ENCODE results near the gene ADA. TPM values are rescaled to one million over a fixed set of nuclear protein-coding genes. Genes with fewer than 3 reads are reported as not detected.
A peak's percentile ranks its signal among the peaks of the same experiment; 100 is the strongest.

Gene ADA
- total RNA-seq, 1 experiment from 2014 or later, result 41.4 TPM

GRCh38 chr20:44585057-44585963, 66.2 kb downstream of the ADA start:
- DNase-seq, result no peak
- H3K4me3 ChIP-seq, result no peak overlapping the region
- no peaks in the 10 kb centered on the region for H3K27me3 ChIP-seq
- H3K9me3 ChIP-seq, result no peaks in the 10 kb centered on the region
- H3K36me3 ChIP-seq, result peaks cover 7% of the 10 kb centered on the region

DNA sequence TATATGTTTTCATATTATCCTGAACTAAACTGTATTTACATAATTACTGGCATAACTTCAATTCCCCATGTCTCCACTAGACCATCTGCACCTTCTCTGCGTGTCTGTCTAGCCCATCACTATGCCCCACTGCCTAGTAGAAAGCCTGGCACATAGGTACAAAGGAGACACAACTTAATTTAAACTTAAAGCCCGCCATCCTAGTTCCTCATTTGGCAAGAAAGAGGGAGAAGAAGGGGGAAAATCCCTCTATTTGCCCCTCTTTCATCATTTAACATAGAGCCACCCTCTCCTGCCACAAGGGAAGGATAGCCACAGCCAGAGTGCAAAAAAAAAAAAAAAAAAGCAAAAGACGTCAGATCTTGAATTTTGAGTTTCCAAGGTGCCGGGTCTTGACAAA, 67.3 kb downstream of the ADA start:
- Histone ChIP-seq H3K9me3 (no peaks in the 10 kb centered on the region), H3K4me3 (peak overlapping the region; percentile 47), H3K27me3 (no peaks in the 10 kb centered on the region), H3K36me3 (no peaks in the 10 kb centered on the region)
- no peak for DNase-seq

DNA sequence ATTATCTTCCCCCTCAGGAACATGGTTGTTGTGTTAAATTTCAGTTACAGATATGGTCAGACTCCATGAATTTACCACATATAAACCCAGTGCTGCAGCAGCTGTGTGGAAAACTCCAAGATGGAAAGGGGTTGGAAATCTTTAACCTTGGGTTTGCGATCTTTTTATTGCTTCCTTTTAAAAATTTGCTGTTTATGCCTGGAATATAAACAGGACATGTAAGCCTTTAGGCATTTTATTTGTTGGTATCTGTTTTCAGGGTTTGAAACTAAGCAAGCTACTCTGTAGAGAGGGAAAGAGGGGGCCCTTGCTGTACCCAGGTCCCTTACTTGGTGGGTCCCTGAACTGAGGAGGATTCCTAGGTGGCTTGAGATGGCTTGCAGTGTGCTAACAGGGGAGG, 68.3 kb downstream of the ADA start:
- no peak for DNase-seq
- Histone ChIP-seq H3K4me3 (peak overlapping the region; percentile 47), H3K36me3 (no peaks in the 10 kb centered on the region), H3K27me3 (no peaks in the 10 kb centered on the region), H3K9me3 (no peaks in the 10 kb centered on the region)

GRCh38 chr20:44582311-44583025, 69.0 kb downstream of the ADA start, which contains the start of gene PKIG:
TSS of gene PKIG (plus strand) at chr20:44582579. CDS start at chr20:44614557, 31,978 bp downstream.
- Histone ChIP-seq H3K4me3 (peak within 1 kb of the TSS; percentile 47), H3K9me3 (no peaks in the 10 kb centered on the region; the same call in 1 of the 2 replicates), H3K36me3 (no peaks in the 10 kb centered on the region), H3K27me3 (no peaks in the 10 kb centered on the region)
- DNase-seq, result peak; percentile 76

DNA sequence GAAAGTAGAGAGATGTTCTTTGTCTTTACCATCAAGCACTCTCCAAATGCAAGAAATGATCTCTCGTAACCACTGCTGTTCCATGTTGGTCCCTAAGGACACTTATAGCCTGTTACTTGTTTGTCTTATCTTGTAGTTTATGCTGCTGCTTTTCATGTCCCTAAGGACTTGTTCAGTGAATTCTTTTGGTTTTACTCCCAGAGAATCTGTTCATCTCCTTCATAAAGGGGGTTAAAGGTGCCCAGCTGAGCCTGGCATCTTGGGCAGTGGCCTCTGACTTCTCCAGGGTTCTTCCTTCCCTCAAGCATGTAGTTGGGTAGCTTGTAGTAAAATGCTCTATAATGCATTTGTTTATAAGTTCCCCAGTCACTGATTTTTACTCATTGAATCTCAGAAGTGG, 70.0 kb downstream of the ADA start:
- Histone ChIP-seq H3K27me3 (no peaks in the 10 kb centered on the region), H3K36me3 (no peaks in the 10 kb centered on the region), H3K4me3 (no peak overlapping the region), H3K9me3 (no peaks in the 10 kb centered on the region; the same call in 1 of the 2 replicates)
- no peak for DNase-seq

DNA sequence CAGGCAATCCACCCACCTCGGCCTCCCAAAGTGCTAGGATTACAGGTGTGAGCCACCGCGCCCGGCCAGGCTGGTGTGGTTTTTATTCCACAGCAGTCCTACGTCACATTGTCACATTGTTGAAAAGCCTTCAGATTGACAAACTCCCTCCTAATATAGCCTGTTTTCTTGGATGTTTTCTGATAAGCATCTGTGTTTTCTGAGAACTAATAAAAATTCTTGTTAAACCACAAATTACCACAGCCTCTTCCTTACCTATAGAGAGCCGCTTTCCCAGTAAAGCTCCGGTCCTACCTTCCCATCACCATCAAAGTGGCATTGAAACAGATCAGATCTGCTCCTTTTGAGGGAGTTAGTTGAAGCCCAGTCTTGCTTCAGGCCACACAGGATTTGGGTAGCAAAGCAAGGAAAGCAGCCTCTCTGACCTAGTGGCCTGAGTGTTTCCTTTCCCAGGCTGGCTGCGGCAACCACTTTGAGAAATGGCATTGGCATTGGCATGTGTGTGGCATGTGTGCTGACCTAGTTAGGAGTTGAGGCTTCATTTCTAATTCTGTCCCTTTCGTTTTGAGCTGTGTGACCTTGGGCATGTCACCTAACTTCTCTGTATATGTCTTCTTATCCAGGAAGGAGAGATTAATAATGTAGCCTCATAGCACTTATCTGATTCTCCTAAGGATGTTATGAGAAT, 70.8 kb downstream of the ADA start:
- H3K36me3 ChIP-seq, result no peaks in the 10 kb centered on the region
- DNase-seq, result no peak
- H3K4me3 ChIP-seq, result no peak overlapping the region
- H3K27me3 ChIP-seq, result no peaks in the 10 kb centered on the region
- H3K9me3 ChIP-seq, result no peaks in the 10 kb centered on the region; the same call in 1 of the 2 replicates

GRCh38 chr20:44579313-44580081, 72.0 kb downstream of the ADA start:
- Histone ChIP-seq H3K9me3 (no peaks in the 10 kb centered on the region; the same call in 1 of the 2 replicates), H3K36me3 (no peaks in the 10 kb centered on the region), H3K4me3 (no peak overlapping the region), H3K27me3 (no peaks in the 10 kb centered on the region)
- no peak for DNase-seq

DNA sequence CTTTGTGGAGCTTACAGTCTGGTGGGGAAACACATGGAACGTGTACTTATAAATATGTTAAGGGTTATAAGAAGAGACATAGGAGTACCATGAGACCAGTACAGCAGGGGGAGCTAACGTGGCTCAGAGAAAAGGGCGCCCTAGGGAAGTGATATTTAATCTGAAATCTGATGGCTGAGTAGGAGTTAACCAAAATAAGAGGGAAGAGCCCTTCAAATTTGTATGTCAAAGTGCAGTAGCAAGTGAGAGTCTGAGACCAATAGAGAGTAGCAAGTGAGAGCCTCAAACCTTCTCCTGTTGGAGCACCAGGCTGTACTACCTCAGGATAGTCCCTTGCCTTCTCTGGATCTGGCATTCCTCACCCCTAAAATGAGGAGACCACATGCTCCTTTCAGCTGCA, 75.2 kb downstream of the ADA start:
- Histone ChIP-seq H3K9me3 (no peaks in the 10 kb centered on the region; the same call in 1 of the 2 replicates), H3K4me3 (no peak overlapping the region), H3K36me3 (no peaks in the 10 kb centered on the region), H3K27me3 (no peaks in the 10 kb centered on the region)
- DNase-seq, result peak; percentile 56

GRCh38 chr20:44574372-44574771, 77.1 kb downstream of the ADA start:
- no peaks in the 10 kb centered on the region; the same call in 1 of the 2 replicates for H3K9me3 ChIP-seq
- no peaks in the 10 kb centered on the region for H3K36me3 ChIP-seq

DNA sequence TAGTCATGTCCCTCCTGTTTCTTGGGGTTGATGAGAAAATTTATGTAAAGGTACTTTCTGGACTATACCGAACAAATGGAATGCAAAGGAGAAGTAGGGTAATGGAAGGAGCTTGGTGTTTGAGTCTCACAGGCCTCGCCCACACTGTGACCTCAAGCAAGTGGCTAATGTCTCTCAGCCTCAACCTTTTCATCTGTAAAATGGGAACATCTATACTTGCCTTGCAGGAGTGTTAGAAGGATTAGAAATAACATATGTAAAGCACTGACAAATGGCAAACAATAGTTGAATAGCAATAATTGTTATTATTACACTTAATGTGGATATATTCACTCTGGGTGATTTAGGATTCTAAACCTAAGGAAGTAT, 78.0 kb downstream of the ADA start:
- no peak for DNase-seq
- Histone ChIP-seq H3K36me3 (no peaks in the 10 kb centered on the region), H3K4me3 (no peak overlapping the region), H3K27me3 (no peaks in the 10 kb centered on the region), H3K9me3 (no peaks in the 10 kb centered on the region; the same call in 1 of the 2 replicates)

More at GRCh38 chr20:44574372-44574771, 77.1 kb downstream of the ADA start:
- DNase-seq, result no peak
- no peaks in the 10 kb centered on the region for H3K27me3 ChIP-seq
- no peak overlapping the region for H3K4me3 ChIP-seq

DNA sequence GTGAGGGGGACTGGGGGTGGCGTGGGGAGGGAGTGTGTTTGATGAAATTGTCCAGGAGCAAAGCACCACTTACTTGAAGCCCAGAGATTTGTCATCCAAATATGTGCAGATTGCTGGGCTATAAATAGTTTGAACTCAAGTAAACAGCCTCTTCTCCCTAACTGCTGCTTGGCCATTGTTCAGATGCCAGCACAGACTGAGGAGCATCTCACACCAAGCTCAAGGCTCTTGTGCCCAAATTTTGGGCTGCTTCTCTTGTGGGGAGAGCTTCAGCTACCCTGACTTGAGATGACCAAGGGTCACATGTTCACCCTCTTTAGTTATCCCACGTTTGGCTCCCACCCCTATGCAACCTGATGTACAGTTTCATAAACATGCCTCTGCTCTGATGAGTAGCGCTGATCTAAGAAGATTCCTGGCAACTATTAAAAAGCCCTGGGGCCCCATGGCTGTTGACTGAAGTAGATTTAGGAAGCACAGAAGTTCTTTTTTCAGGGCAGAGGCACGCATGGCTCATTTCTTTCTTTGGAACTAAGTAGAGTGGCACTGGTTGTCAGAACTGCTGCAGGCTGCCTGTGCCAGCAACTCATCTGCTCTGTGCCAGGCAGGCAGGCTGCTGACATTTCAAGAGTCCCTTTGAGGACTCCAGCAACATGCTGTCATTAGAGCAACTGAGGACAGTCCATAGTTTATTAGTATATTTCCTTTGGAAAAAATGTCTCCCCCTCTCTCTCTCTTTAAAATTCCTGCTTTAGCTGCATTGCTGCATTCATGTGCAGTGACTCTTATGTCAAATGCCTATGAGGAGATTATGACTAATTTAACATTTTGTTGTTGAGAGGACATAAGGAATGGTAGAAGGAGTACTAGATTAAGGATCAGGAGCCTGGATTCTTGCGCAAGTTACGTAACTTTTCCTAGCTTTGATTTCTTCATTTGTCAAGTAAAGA, 78.7 kb downstream of the ADA start:
- no peaks in the 10 kb centered on the region for H3K36me3 ChIP-seq
- H3K4me3 ChIP-seq, result no peak overlapping the region
- DNase-seq, result peak; percentile 90
- H3K27me3 ChIP-seq, result no peaks in the 10 kb centered on the region
- no peaks in the 10 kb centered on the region; the same call in 1 of the 2 replicates for H3K9me3 ChIP-seq

- no peak for DNase-seq
- no peaks in the 10 kb centered on the region for H3K9me3 ChIP-seq
These were observed 80.0 kb downstream of the ADA start for GRCh38 chr20:44571362-44571988.

DNA sequence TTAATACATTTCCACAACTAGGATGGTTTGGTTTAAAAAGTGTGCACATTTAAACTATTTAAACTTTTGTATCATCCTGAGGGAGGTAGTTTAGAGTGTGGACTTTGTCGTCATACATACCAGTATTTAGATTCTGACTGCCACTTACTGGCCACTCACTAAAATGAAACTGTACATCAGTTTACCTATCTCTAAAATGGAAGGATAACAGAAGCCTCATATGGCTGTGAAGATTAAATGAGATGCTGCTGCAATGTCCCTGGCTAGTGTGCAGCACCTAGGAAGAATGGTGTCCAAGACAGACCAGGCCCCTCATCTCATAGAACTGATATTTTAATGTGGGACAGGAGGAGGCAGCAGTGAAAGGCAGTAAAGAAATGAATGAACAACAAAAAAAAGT, 81.1 kb downstream of the ADA start:
- DNase-seq, result no peak
- no peaks in the 10 kb centered on the region for H3K27me3 ChIP-seq
- no peaks in the 10 kb centered on the region for H3K36me3 ChIP-seq
- H3K4me3 ChIP-seq, result no peak overlapping the region
- no peaks in the 10 kb centered on the region; the same call in 1 of the 2 replicates for H3K9me3 ChIP-seq

More at GRCh38 chr20:44571362-44571988, 80.0 kb downstream of the ADA start:
- Histone ChIP-seq H3K4me3 (no peak overlapping the region), H3K27me3 (no peaks in the 10 kb centered on the region), H3K36me3 (no peaks in the 10 kb centered on the region)
